Rectal smooth muscle tissue (tissue), 1 donor: ENCODE results near the gene RSPH6A.

Source experiments
- H3K27ac ChIP-seq: one replicate; pipeline ENCODE4 v1.7.0; 2013; ENCODE audit warnings: low read depth, low read length, inconsistent platforms
- H3K27me3 ChIP-seq: one replicate; pipeline ENCODE4 v1.7.0; 2013; ENCODE audit warnings: low read length; ENCODE audit not compliant: control insufficient read depth, insufficient read depth
- H3K36me3 ChIP-seq: one replicate; pipeline ENCODE4 v1.7.0; 2013; ENCODE audit warnings: low read length; ENCODE audit not compliant: control insufficient read depth, insufficient read depth
- H3K4me1 ChIP-seq: one replicate; pipeline ENCODE4 v1.7.0; 2013; ENCODE audit warnings: low read length; ENCODE audit not compliant: control insufficient read depth, insufficient read depth
- H3K4me3 ChIP-seq: one replicate; pipeline ENCODE4 v1.7.0; 2013; ENCODE audit warnings: low read length
- H3K9ac ChIP-seq: one replicate; pipeline ENCODE4 v1.7.0; 2013; ENCODE audit warnings: low read length

The RSPH6A gene

DNA sequence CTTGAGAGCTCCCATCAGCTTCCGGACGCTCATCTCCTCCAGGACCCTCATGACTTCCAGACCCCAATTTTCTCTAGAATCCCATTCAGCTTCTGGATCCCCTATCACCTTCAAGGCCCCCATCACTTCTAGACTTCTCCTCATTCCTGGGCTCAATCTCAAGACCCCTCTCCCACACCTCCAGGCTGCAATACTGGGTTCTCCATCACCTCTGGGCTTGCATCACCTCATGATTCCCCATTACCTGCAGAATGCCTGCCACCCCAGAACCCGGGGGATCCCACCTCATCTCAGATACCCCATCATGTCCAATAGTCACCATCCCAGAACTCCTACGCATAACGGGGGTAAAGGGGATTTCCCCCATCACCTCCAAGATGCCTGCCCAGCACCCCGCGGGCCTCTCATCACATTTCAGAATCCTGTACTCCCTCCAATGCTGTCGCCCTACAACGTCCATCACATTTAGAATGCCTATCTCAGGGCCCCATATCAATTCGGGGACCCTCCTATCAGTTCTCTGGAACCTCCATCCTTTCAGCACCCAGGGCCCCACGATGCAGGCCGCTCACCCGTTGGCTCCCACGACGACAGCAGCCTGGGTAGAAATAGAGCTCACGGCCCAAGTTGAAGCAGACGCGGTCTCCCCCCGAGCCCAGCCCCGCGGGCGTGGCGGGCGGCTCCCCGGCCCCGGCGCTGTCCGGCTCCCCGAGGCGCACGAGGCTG is 23.2 kb downstream of the RSPH6A start:
- Histone ChIP-seq H3K4me3 (peak overlapping the region; percentile 81), H3K27me3 (no peaks in the 10 kb centered on the region), H3K36me3 (peaks cover 17% of the 10 kb centered on the region), H3K27ac (peak overlapping the region; percentile 69), H3K9ac (peak overlapping the region; percentile 74), H3K4me1 (peaks cover 10% of the 10 kb centered on the region)

DNA sequence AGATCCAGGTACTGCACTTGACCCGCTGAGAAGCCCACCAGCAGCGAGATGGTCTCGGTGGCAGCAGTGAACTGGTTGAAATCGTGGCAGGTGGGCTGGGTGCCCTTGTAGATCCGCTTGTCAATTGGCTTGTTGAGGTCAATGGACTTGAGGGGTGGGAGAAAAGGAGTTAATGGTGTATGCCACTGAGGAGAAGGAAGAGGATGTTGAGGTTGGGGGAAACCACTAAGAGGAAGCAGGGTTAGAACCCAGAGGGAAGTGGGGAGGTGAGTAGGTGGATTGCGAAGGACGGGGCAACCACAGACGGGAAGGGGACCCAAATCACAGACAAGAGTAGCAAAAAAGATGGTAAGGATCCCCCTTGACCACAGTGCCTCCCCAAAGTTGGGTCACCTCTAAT is 24.2 kb downstream of the RSPH6A start:
- Histone ChIP-seq H3K27ac (no peak overlapping the region), H3K4me1 (peaks cover 10% of the 10 kb centered on the region), H3K4me3 (peak overlapping the region; percentile 81), H3K27me3 (no peaks in the 10 kb centered on the region), H3K9ac (no peak overlapping the region), H3K36me3 (peaks cover 25% of the 10 kb centered on the region)

DNA sequence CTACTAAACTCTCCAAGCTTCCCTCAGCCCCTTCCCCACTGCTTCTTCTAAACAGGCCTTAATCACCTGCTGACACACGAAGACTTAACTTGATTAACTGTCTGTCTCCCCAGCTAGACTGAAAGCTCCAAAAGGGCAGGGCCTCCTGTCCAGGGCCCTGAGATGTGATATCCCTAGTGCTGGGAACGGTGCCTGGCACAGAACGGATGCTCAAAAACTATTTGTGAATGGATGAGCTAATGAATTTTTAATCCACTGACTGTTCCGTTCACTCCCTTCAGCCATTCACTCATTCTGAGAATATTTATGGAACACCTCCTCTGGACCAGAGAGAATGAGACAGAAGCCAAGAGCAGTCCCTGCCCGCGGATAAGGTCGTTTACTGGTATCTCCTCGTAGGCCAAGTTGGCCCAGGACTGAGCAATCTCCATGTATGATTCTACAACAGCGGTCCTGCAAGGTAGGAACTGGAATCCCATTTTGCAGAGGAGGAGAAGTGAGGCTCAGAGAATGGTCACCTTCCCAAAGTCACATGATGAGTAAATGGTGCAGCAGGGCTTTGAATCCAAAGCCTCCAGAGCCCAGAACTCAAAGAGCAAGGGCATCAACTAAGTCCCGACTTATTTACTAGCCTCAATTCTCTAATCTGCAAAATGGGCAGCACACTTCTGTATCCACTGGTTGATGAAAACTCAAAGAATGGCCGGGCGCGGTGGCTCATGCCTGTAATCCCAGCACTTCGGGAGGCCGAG is 25.9 kb downstream of the RSPH6A start:
- Histone ChIP-seq H3K36me3 (peaks cover 29% of the 10 kb centered on the region), H3K27ac (no peak overlapping the region)

DNA sequence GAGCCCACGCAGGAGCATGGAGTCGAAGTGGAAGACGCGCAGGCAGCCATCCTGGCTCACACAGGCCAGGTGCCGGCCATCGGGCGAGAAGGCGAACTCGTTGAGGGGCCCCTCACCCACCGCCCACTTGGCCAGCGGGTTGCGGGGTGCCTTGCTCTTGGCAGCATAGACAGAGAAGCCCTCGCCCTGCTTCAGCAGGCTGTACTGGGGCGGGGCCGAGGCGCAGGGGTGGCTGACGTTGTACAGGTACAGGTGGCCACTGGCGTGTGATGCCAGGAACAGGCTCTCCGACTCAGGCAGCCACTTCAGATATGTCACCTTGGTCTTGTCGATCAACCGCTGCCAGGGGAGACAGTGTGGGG is 28.6 kb downstream of the RSPH6A start:
- H3K27me3 ChIP-seq: no peaks in the 10 kb centered on the region
- H3K36me3 ChIP-seq: peaks cover 29% of the 10 kb centered on the region
- peaks cover 28% of the 10 kb centered on the region for H3K4me1 ChIP-seq
- H3K27ac ChIP-seq: no peak overlapping the region
- no peak overlapping the region for H3K4me3 ChIP-seq
- no peak overlapping the region for H3K9ac ChIP-seq

More for the DNA sequence above, 25.9 kb downstream of the RSPH6A start:
- H3K4me1 ChIP-seq: peaks cover 20% of the 10 kb centered on the region
- H3K9ac ChIP-seq: no peak overlapping the region
- no peaks in the 10 kb centered on the region for H3K27me3 ChIP-seq
- H3K4me3 ChIP-seq: no peak overlapping the region

DNA sequence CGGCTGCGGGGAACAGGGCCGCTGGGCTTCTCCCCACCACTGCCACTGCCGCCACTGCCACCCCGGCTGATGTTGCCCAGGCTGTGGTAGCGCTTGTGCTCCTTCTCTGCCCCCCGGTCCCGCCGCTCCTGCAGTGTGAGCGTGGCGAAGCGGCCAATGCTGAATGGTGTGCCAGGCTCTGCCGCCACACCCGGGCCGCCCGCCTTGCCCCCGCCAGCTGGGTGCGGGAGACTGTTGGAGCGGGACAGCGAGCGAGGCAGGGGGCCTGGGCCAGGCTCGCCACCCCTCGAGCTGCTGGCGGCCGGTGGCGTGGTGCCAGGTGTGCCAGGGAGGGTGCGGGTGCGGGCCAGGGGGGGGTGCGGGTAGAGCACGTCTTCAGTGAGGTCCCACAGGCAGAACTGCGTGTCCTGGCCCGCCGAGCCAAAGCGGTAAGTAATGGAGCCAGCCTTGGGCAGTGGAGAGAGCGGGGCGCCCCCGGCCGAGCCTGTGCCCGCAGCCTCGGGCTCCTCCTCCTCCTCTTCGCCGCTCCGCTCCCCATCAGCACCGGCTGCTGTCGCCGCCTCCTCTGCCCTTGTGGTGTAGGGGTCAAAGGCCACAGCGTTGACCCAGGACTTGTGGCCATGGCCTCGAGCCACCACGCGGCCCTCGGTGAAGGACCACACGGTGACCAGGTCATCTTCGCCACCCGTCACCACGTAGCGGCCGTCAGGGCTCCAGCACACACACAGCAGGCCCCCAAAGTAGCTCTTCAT is 29.2 kb downstream of the RSPH6A start:
- no peak overlapping the region for H3K27ac ChIP-seq
- H3K27me3 ChIP-seq: no peaks in the 10 kb centered on the region
- peaks cover 28% of the 10 kb centered on the region for H3K36me3 ChIP-seq
- no peak overlapping the region for H3K9ac ChIP-seq
- peaks cover 25% of the 10 kb centered on the region for H3K4me1 ChIP-seq
- H3K4me3 ChIP-seq: no peak overlapping the region

DNA sequence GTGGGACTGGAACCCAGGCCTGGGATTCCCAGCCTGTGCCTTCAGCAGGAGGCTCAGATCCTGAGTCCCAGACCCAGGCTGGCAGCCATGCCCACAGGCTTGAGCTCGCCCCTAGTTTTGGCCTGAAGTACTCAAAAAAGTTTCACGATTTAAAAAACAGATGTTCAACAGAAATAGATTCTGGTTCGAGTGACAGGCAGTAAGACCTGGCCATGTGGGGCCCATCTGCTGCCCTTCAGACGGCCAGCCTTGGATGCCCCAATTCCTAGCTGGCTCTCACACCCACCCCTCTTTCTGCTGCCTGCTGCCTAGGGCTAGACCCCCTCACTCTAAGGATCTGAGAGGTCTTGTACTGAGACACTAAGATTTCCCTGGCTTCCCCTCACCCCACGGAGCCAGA is 30.0 kb downstream of the RSPH6A start:
- Histone ChIP-seq H3K27me3 (no peaks in the 10 kb centered on the region), H3K4me3 (no peak overlapping the region), H3K36me3 (peaks cover 26% of the 10 kb centered on the region), H3K4me1 (peaks cover 27% of the 10 kb centered on the region), H3K27ac (peak overlapping the region; percentile 94), H3K9ac (no peak overlapping the region)

DNA sequence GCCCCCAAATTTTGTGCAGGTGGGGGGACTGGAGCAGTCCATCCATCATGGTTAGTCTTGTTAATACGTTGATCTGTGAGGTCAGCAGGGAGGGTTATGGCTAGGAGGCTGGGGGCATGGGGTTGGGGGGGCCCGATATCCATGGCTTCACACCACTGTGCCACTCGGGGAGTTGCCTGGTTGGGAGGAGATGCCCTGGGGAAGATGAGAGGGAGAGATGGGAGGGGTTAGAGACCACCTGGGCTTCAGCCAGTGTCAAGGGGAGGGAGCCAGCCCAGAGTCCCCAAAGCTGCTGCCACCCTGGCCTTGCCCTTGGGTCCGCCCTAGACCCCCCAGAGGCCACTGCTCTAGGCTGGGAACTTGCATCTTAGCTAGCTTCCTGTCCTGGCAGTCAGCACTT is 31.0 kb downstream of the RSPH6A start:
- H3K27me3 ChIP-seq: no peaks in the 10 kb centered on the region
- H3K36me3 ChIP-seq: peaks cover 22% of the 10 kb centered on the region
- H3K4me3 ChIP-seq: no peak overlapping the region
- no peak overlapping the region for H3K9ac ChIP-seq
- peaks cover 32% of the 10 kb centered on the region for H3K4me1 ChIP-seq
- H3K27ac ChIP-seq: peak overlapping the region; percentile 94

DNA sequence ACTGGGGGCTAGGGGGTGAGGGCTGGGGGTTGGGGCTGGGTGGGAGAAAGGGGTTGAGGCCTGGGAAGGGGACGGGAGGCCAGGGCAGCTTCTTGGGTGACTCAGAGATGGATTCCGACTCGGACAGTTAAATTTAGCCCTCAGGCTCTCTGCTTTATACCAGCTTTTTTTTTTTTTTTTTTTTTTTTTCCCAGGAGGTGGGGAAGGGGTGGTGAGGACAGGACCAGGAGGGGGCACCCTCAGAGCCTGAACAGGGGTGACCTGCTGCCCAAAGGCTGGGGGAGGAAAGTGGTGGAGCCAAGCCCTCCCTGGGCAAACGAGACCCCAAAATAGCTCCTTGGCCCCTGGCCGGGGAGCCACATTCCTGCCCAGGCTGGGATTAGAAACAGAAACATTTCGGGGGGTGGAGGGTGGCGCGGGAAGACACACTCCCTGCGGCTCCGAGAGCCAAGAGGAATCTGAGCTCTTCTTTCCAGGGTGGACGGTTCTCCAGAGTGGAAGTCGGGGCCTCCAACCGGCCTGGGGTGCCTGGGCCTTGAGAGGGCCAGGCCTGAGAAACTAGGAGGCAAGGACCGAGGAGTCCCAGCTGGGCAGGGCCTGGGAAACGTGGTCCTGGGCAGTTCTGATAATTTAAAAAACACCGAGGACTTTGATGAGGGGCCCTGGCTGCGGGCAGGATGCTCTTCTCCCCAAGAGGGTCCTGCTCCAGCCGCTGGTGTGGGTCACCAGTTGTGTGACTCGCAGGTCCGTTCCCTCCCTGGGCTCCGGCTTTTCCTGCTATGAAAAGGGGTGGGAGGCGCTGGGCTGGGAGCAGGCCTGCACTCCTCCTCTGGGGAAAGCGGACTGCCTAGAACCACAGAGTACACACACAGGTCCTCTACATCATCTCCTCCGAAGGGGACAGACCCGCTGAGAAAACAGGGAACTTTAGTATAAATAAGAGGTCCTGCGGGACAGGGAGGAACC is 32.0 kb downstream of the RSPH6A start:
- Histone ChIP-seq H3K9ac (no peak overlapping the region), H3K27ac (peak overlapping the region; percentile 94), H3K4me1 (peaks cover 32% of the 10 kb centered on the region), H3K27me3 (no peaks in the 10 kb centered on the region), H3K4me3 (peak overlapping the region; percentile 61), H3K36me3 (peaks cover 16% of the 10 kb centered on the region)

DNA sequence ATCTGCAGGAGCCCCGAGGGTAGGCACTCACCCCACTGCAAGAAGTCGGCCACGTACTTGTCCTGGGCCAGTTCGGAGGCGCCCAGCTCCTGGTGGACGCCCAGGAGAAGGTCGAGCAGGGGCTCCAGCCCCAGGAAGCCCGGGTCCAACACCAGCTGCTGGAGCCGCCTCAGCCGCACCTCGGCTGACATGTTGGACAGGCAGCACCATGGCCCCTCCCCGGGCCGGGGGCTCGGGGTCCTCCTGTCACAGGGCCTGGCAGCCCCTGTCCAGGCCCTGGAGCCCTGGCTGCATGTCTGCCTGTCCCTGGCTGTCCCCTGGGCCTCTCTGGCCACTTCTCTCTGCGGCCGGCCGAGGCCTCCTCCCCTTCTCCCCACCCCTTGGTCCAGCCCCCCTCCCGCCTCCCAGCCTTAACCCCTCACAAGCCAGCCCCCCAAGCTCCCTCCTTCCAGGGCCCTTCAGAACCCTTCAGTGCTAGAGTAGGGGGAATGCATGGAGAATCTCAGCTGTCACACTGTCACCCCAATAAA is 32.9 kb downstream of the RSPH6A start, which contains the start of gene DMPK:
TSS of gene DMPK (minus strand) at position 329 of the 530 bp plus-strand sequence. CDS start at position 191, 138 bp downstream.
- Histone ChIP-seq H3K4me1 (peaks cover 32% of the 10 kb centered on the region), H3K36me3 (peaks cover 22% of the 10 kb centered on the region), H3K4me3 (peak within 1 kb of the TSS; percentile 84), H3K27me3 (no peaks in the 10 kb centered on the region), H3K27ac (peak within 1 kb of the TSS; percentile 94), H3K9ac (peak within 1 kb of the TSS; percentile 40)

DNA sequence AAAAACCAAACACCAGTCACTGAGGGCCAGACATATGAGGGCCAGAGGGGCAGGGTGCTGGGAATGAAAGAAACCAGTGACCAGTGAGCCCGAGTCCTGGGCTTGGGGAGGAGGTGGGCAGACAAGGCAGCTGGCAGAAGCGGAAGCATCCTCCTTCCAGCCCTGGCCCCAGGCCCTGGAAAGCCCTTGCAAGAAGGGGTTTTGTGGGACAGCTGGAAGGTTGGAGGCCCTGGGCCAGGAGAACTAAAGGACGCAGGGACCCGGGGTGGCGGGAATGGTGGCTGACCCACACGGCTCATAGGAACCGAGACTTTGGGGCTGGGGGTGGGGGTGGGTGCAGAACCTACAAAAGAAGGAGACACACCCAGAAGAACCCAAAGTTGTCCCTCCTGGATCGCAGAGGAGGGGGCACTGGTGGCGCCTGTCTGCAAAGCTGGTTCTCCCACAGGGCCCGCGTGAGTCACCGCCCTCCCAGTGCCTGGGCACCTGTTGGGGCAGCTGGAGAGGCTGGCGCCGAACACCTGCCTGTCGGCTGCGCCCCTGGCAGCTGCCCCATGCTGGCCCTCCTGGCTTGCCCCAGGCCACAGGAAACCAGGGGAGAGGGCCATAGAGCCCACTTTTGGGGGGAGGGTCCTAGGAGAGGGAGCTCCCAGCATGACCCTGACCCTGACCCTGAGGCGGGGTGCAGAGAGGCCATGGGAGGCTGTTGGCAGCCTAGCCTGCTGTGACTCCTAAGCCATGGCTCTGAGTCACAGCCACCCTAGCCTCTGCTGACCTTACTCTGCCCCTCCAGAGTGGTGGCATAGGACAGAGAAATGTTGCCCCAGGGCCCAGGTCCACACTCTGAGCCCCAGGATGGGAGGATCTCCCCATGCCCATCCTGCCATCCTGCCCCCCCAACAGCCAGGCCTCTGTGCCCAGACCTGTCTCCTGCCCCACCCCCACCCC is 33.6 kb downstream of the RSPH6A start:
- H3K27me3 ChIP-seq: no peaks in the 10 kb centered on the region
- H3K4me1 ChIP-seq: peaks cover 32% of the 10 kb centered on the region
- peak overlapping the region; percentile 40 for H3K9ac ChIP-seq
- peak overlapping the region; percentile 94 for H3K27ac ChIP-seq
- H3K36me3 ChIP-seq: peaks cover 22% of the 10 kb centered on the region
- H3K4me3 ChIP-seq: peak overlapping the region; percentile 84
